SU-DHL-6 (cell line): Measurements from ENCODE around the gene ELMO2.

Experiments used
- EZH2phosphoT487 ChIP-seq: fragments of 200-600 bp; sonication (generic), shearing (Covaris generic); conservative IDR thresholded peaks from 2 replicates; pipeline ENCODE4 v1.6.1; 2018; ENCODE audit warnings: mild to moderate bottlenecking, antibody characterized with exemption, low read length, moderate library complexity, mixed read lengths
- TF ChIP-seq, protein P1 (sequence below): fragments of 200-600 bp; sonication (generic); IDR thresholded peaks from one replicate; pipeline ENCODE4 v1.5.1; 2017; ENCODE audit warnings: antibody characterized with exemption, mild to moderate bottlenecking, low read length, moderate library complexity; ENCODE audit not compliant: insufficient read depth, poor library complexity, severe bottlenecking

DNA sequence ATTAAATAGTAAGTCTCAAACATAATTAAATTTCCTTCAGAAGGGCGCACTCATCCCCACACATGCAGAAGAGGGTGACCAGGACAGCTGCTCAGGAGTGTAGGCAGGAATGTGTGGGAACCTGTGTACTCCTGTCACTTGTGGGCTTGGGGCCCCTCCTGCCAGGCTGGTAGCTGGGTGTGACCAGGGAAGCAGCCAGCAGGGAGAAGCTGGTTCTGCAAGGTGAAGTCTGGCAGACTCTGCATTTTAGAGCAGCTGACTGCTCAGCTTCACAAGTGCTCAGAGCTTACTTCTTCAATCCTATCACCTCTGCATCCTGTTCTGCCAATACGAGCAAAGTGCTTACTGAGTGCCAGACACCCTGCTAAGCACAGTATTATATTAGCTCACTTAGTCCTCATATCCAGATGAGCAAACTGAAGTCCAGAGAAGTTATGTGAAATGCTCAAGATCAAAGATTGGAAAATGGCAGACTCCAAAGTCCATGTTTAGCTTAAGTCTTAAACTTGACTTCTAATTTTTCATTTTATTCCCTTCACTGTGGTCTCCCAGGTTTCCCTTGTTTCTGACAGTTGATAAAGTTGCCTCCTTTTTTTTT, 27.9 kb downstream of the ELMO2 start:
- TF ChIP-seq, protein P1, sequence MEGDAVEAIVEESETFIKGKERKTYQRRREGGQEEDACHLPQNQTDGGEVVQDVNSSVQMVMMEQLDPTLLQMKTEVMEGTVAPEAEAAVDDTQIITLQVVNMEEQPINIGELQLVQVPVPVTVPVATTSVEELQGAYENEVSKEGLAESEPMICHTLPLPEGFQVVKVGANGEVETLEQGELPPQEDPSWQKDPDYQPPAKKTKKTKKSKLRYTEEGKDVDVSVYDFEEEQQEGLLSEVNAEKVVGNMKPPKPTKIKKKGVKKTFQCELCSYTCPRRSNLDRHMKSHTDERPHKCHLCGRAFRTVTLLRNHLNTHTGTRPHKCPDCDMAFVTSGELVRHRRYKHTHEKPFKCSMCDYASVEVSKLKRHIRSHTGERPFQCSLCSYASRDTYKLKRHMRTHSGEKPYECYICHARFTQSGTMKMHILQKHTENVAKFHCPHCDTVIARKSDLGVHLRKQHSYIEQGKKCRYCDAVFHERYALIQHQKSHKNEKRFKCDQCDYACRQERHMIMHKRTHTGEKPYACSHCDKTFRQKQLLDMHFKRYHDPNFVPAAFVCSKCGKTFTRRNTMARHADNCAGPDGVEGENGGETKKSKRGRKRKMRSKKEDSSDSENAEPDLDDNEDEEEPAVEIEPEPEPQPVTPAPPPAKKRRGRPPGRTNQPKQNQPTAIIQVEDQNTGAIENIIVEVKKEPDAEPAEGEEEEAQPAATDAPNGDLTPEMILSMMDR: no peak
- no peak for TF ChIP-seq EZH2phosphoT487
